GM12878 (cell line): Measurements from ENCODE around the gene BORCS5. TPM values are rescaled to one million over a fixed set of nuclear protein-coding genes. Genes with fewer than 3 reads are reported as not detected.

ENCODE experiments used
- ATAC-seq: fragments of 200-7000 bp; cut with Tn5 transposase; 3 replicates; pipeline ENCODE4 v1.9.1; 2020; ENCODE audit warnings: mild to moderate bottlenecking, moderate library complexity
- BruUV-seq: library from RNA; stranded (reverse); fragments of 400-500 nt; replicated peaks from 2 replicates; lab custom pipeline; 2021; lab: Mats Ljungman, UMichigan
- CTCF ChIA-PET: fragments of 300-600 bp; sonication (Branson Sonifier 250); formaldehyde crosslinking; extraction: SDS; loops from one replicate; lab custom pipeline; 2021; ENCODE audit warnings: inconsistent platforms; lab: Yijun Ruan, JAX
- POLR2A ChIA-PET: fragments of 350-600 bp; formaldehyde crosslinking; extraction: SDS; loops from one replicate; lab custom pipeline; 2021; ENCODE audit warnings: inconsistent platforms; lab: Charles Lee
- RAD21 ChIA-PET: fragments of 300-600 bp; sonication (Branson Sonifier 250); formaldehyde crosslinking; loops from one replicate; lab custom pipeline; 2023; ENCODE audit warnings: antibody characterized with exemption; ENCODE audit not compliant: unreplicated experiment; lab: Charles Lee
- SMC1A ChIA-PET: fragments of 300-600 bp; sonication (Branson Sonifier 250); formaldehyde crosslinking; loops from one replicate; lab custom pipeline; 2023; ENCODE audit not compliant: unreplicated experiment, uncharacterized antibody; lab: Charles Lee
- DNase-seq: peaks from one replicate; pipeline ENCODE4 v3.0.0-alpha.2; 2011; ENCODE audit warnings: low read depth, low spot score
- FAIRE-seq: peaks from 3 replicates; lab custom pipeline; 2011; peaks lifted over from hg19 to GRCh38; lab: Jason Lieb, UNC
- H2AFZ ChIP-seq: 2 replicates; pipeline ENCODE4 v1.6.0; 2011; ENCODE audit warnings: low read depth, low read length, control low read depth; ENCODE audit not compliant: control insufficient read depth
- H3K27ac ChIP-seq: 2 replicates; pipeline ENCODE4 v1.5.1; 2011; ENCODE audit warnings: control low read depth; ENCODE audit not compliant: control insufficient read depth, insufficient read depth
- H3K27me3 ChIP-seq, 2 experiments: replicated peaks in 1 of 2; 2 replicates each; pipeline versions ENCODE4 v1.6.0 to v1.6.1; 2011; ENCODE audit warnings: low read length in 1 of 2; ENCODE audit not compliant: control insufficient read depth in 2 of 2, insufficient read depth in 2 of 2
- H3K36me3 ChIP-seq, 2 experiments: 2 replicates each; pipeline ENCODE4 v1.5.1; 2011; ENCODE audit warnings: low read length in 1 of 2; ENCODE audit not compliant: control insufficient read depth in 2 of 2, insufficient read depth in 2 of 2
- H3K4me1 ChIP-seq: 2 replicates; pipeline ENCODE4 v1.6.1; 2011; ENCODE audit warnings: mild to moderate bottlenecking, low read length, moderate library complexity, mixed read lengths; ENCODE audit not compliant: control insufficient read depth, insufficient read depth
- H3K4me2 ChIP-seq: 2 replicates; pipeline ENCODE4 v1.6.0; 2011; ENCODE audit warnings: control low read depth; ENCODE audit not compliant: control insufficient read depth, insufficient read depth
- H3K4me3 ChIP-seq: fragments of 200-600 bp; sonication (generic); 2 replicates; pipeline ENCODE4 v1.5.1; 2016
- H3K79me2 ChIP-seq: 2 replicates; pipeline ENCODE4 v1.6.0; 2011; ENCODE audit warnings: low read length; ENCODE audit not compliant: control insufficient read depth, insufficient read depth
- H3K9ac ChIP-seq: 2 replicates; pipeline ENCODE4 v1.8.0; 2011; ENCODE audit warnings: low read length, control low read depth, mixed read lengths; ENCODE audit not compliant: control insufficient read depth, insufficient read depth
- H3K9me3 ChIP-seq: replicated peaks from 3 replicates; pipeline ENCODE4 v1.5.1; 2011; ENCODE audit warnings: mild to moderate bottlenecking, low read length; ENCODE audit not compliant: control insufficient read depth, insufficient read depth
- H4K20me1 ChIP-seq: 2 replicates; pipeline ENCODE4 v1.6.0; 2011; ENCODE audit not compliant: control insufficient read depth, insufficient read depth
- ATF7 ChIP-seq: fragments of 450-650 bp; IDR thresholded peaks from 2 replicates; pipeline ENCODE4 v1.6.1; 2016; ENCODE audit warnings: low read depth, mild to moderate bottlenecking
- BMI1 ChIP-seq: fragments of 450-650 bp; IDR thresholded peaks from 2 replicates; pipeline ENCODE4 v1.6.1; 2016; ENCODE audit warnings: mild to moderate bottlenecking, moderate library complexity, borderline replicate concordance
- CEBPZ ChIP-seq: fragments of 150-350 bp; IDR thresholded peaks from 2 replicates; pipeline ENCODE4 v1.6.1; 2016; ENCODE audit warnings: low read depth, low read length
- DPF2 ChIP-seq: fragments of 450-650 bp; IDR thresholded peaks from 2 replicates; pipeline ENCODE4 v1.6.1; 2017; ENCODE audit warnings: mild to moderate bottlenecking
- ELK1 ChIP-seq: IDR thresholded peaks from 2 replicates; pipeline ENCODE4 v1.6.1; 2012; ENCODE audit warnings: low read depth, low read length, improper control_type of control experiment
- ESRRA ChIP-seq: IDR thresholded peaks from 2 replicates; pipeline ENCODE4 v1.6.1; 2012; ENCODE audit warnings: mild to moderate bottlenecking, low read length, improper control_type of control experiment
- MTA2 ChIP-seq: fragments of 450-650 bp; IDR thresholded peaks from 2 replicates; pipeline ENCODE4 v1.6.1; 2016; ENCODE audit warnings: low read depth, mild to moderate bottlenecking, moderate library complexity
- NR2C2 ChIP-seq: IDR thresholded peaks from 2 replicates; pipeline ENCODE4 v1.6.1; 2011; ENCODE audit warnings: borderline replicate concordance, low read depth; ENCODE audit not compliant: control insufficient read depth, insufficient read length
- PBX3 ChIP-seq: IDR thresholded peaks from 2 replicates; pipeline ENCODE4 v1.6.1; 2011; ENCODE audit warnings: mild to moderate bottlenecking, low read depth, low read length, moderate library complexity; ENCODE audit not compliant: insufficient replicate concordance
- SREBF2 ChIP-seq: IDR thresholded peaks from 2 replicates; pipeline ENCODE4 v1.6.1; 2012; ENCODE audit warnings: mild to moderate bottlenecking, low read length
- SRF ChIP-seq, 2 experiments: IDR thresholded peaks; 2 replicates each; pipeline ENCODE4 v1.6.1; 2011; ENCODE audit warnings: low read depth in 2 of 2, low read length in 2 of 2, mild to moderate bottlenecking in 1 of 2, moderate library complexity in 1 of 2
- SUPT20H ChIP-seq: IDR thresholded peaks from 2 replicates; pipeline ENCODE4 v1.6.1; 2011; ENCODE audit warnings: low read depth, mild to moderate bottlenecking, low read length, moderate library complexity, borderline replicate concordance; ENCODE audit not compliant: control insufficient read depth
- WRNIP1 ChIP-seq: IDR thresholded peaks from 2 replicates; pipeline ENCODE4 v1.6.1; 2011; ENCODE audit warnings: low read depth, low read length, improper control_type of control experiment, borderline replicate concordance
- YBX1 ChIP-seq: fragments of 450-650 bp; IDR thresholded peaks from 2 replicates; pipeline ENCODE4 v1.6.1; 2016; ENCODE audit warnings: antibody characterized with exemption
- WGBS: methylation state at CpG from one replicate; pipeline ENCODE4 v1.1.6; 2016; ENCODE audit warnings: low lambda C conversion rate; ENCODE audit not compliant: insufficient replicate concordance, insufficient coverage; ENCODE audit errors: missing lambda C conversion rate; 5-methylcytosine and 5-hydroxymethylcytosine counted together
- in situ Hi-C: fragments of 300-500 bp; cut with MboI; formaldehyde crosslinking; loops from 9 replicates; pipeline ENCODE4 v1.14.3; 2018; ENCODE audit warnings: mixed read lengths
- intact Hi-C: fragments of 100-400 bp; cut with micrococcal nuclease; formaldehyde crosslinking; loops from one replicate; pipeline ENCODE4 v1.14.2; 2022; ENCODE audit not compliant: unreplicated experiment
- polyA plus RNA-seq, 11 experiments: library from polyadenylated mRNA; depleted of rRNA in 4 of 11; unstranded in 6 of 11; stranded (reverse) in 5 of 11; fragments of >200 nt; fragmentation: Nextera tagmentation in 4 of 11; fragmentation: Illumina TruSeq in 1 of 11; extraction: Ambion mirVana in 4 of 11; extraction: Trizol in 1 of 11; gene quantifications; 1 replicate in 1 of 11; 2 replicates in 10 of 11; pipeline versions ENCODE4 v1.2.1 to v1.2.3, GENCODE V29; 2011 to 2016; ENCODE audit warnings: inconsistent platforms in 2 of 11, missing spikeins in 2 of 11, low read depth in 1 of 11
- total RNA-seq, 4 experiments: library from RNA; depleted of rRNA in 3 of 4; stranded (reverse); fragments of >200 nt in 3 of 4; fragmentation: Illumina TruSeq in 1 of 4; extraction: Trizol in 1 of 4; gene quantifications; 2 replicates each; pipeline versions ENCODE4 v1.2.1 to v1.2.3, GENCODE V29; 2013 to 2021

Gene BORCS5
- total and polyA plus RNA-seq, 10 of the 15 experiments (the other 5 are each of a cell fraction or from before 2014, with no cell fraction given), result 1.4 to 39.7 (median 16.1) TPM

- CTCF ChIA-PET, result no interaction called here
- FAIRE-seq, result no peak
- TF ChIP-seq PBX3 (no peak), MTA2 (no peak), WRNIP1 (no peak), ELK1 (no peak), SREBF2 (no peak), CEBPZ (no peak), ESRRA (no peak), DPF2 (no peak), SRF (IDR thresholded peaks at IDR 0.05; ENCODE audit: low read depth in 2 of 2, low read length in 2 of 2) (no peak), BMI1 (no peak), YBX1 (no peak), NR2C2 (no peak), ATF7 (no peak), SUPT20H (no peak)
Measured at GRCh38 chr12:12380949-12381593, 24.2 kb downstream of the BORCS5 start.

More at GRCh38 chr12:12380949-12381593, 24.2 kb downstream of the BORCS5 start:
- Histone ChIP-seq H3K9ac (no peak overlapping the region), H3K36me3 (peaks cover 0 to 2% of the 10 kb centered on the region in 2 experiments; a peak in 2 of 4 replicates), H3K27me3 (no peaks in the 10 kb centered on the region), H2AFZ (no peak overlapping the region), H3K4me1 (peaks cover 11% of the 10 kb centered on the region), H4K20me1 (no peaks in the 10 kb centered on the region), H3K4me2 (no peak overlapping the region), H3K79me2 (no peaks in the 10 kb centered on the region; the same call in 1 of the 2 replicates), H3K9me3 (no peaks in the 10 kb centered on the region; the same call in 1 of the 3 replicates), H3K4me3 (no peak overlapping the region), H3K27ac (no peak overlapping the region)
- POLR2A ChIA-PET, result no interaction called here
- in situ Hi-C loops, result no loop called here
- intact Hi-C loops, result loop anchor here (5.0 kb wide), 1 partner anchor 121 kb away; no protein-coding TSS in a partner anchor
- DNase-seq (no peak), ATAC-seq (no peak)
- WGBS, result 93% methylated on average over 3 of the region's 6 CpGs
- SMC1A ChIA-PET, result interaction anchor here (0.8 to 6.7 kb wide), 6 partner anchors 14 to 356 kb away, joined by 3 to 83 read pairs (median 24); no protein-coding TSS in a partner anchor
- RAD21 ChIA-PET, result interaction anchor here (0.6 to 6.3 kb wide), 2 partner anchors 93 to 356 kb away, joined by 3 to 88 read pairs; no protein-coding TSS in a partner anchor
- no TSS peak for BruUV-seq
